SK-N-SH treated with all-trans-retinoic acid at 6 μM for 48 hours (cell line): ENCODE results near the gene PSMC3.

Experiments used
- CSRNP3 ChIP-seq: fragments of 250-450 bp; sonication (Bioruptor Pico); IDR thresholded peaks from 2 replicates; pipeline ENCODE4 v1.5.1; 2021; ENCODE audit warnings: mild to moderate bottlenecking, moderate library complexity
- RARB ChIP-seq: fragments of 250-450 bp; sonication (Bioruptor Pico); IDR thresholded peaks from 2 replicates; pipeline ENCODE4 v1.8.0; 2021; ENCODE audit warnings: mild to moderate bottlenecking, moderate library complexity
- TCF4 ChIP-seq: fragments of 250-450 bp; sonication (Bioruptor Pico); IDR thresholded peaks from 2 replicates; pipeline ENCODE4 v1.8.0; 2021; ENCODE audit warnings: mild to moderate bottlenecking, moderate library complexity, borderline replicate concordance
- TSHZ2 ChIP-seq: fragments of 250-450 bp; sonication (Bioruptor Pico); IDR thresholded peaks from 2 replicates; pipeline ENCODE4 v1.5.0; 2020; ENCODE audit warnings: mild to moderate bottlenecking, moderate library complexity
- ZNF8 ChIP-seq: fragments of 450-650 bp; formaldehyde crosslinking; IDR thresholded peaks from 2 replicates; pipeline ENCODE4 v1.5.0; 2020; ENCODE audit warnings: mild to moderate bottlenecking, moderate library complexity

GRCh38 chr11:47417712-47418111, 8.5 kb downstream of the PSMC3 start:
- no peak for TF ChIP-seq TSHZ2
- no peak for TF ChIP-seq TCF4 (CRISPR knock-in tag)
- no peak for TF ChIP-seq RARB (CRISPR knock-in tag)
- TF ChIP-seq CSRNP3, result no peak
- TF ChIP-seq ZNF8 (CRISPR knock-in tag), result no peak
